HepG2 (cell line): ENCODE measurements around the gene PDE6C. TPM values are rescaled to one million over a fixed set of nuclear protein-coding genes. Genes with fewer than 3 reads are reported as not detected.

Experiments used
- CCDC6 ChIP-seq: sonication (generic); formaldehyde crosslinking; IDR thresholded peaks from 2 replicates; pipeline ENCODE4 v1.8.1; 2022; ENCODE audit warnings: mild to moderate bottlenecking, missing genetic modification reagents, moderate library complexity
- DMAP1 ChIP-seq: IDR thresholded peaks from 2 replicates; pipeline ENCODE4 v1.6.1; 2016
- FOXK1 ChIP-seq: sonication (generic); formaldehyde crosslinking; IDR thresholded peaks from 2 replicates; pipeline ENCODE4 v1.4.0; 2020; ENCODE audit warnings: low read depth, missing genetic modification reagents, borderline replicate concordance
- GFI1 ChIP-seq: sonication (generic); formaldehyde crosslinking; IDR thresholded peaks from 2 replicates; pipeline ENCODE4 v1.5.0; 2020; ENCODE audit warnings: missing genetic modification reagents, mild to moderate bottlenecking, borderline replicate concordance
- GTF2F1 ChIP-seq: fragments of 150-350 bp; IDR thresholded peaks from 2 replicates; pipeline ENCODE4 v1.6.1; 2014; ENCODE audit warnings: low read length
- NBN ChIP-seq: fragments of 450-650 bp; conservative IDR thresholded peaks from 2 replicates; pipeline ENCODE4 v1.6.1; 2017
- NCOR1 ChIP-seq: fragments of 200-600 bp; sonication (generic); IDR thresholded peaks from 2 replicates; pipeline ENCODE4 v1.7.0; 2017; ENCODE audit warnings: antibody characterized with exemption, low read length, borderline replicate concordance
- RFXAP ChIP-seq: sonication (generic); formaldehyde crosslinking; IDR thresholded peaks from 2 replicates; pipeline ENCODE4 v1.4.0; 2020; ENCODE audit warnings: missing genetic modification reagents, borderline replicate concordance
- RXRA ChIP-seq: sonication (generic); formaldehyde crosslinking; IDR thresholded peaks from 2 replicates; pipeline ENCODE4 v1.5.1; 2020; ENCODE audit warnings: missing genetic modification reagents
- TEAD2 ChIP-seq: sonication (generic); formaldehyde crosslinking; IDR thresholded peaks from 2 replicates; pipeline ENCODE4 v1.9.0; 2021; ENCODE audit warnings: missing genetic modification reagents
- THRA ChIP-seq: sonication (generic); formaldehyde crosslinking; IDR thresholded peaks from 2 replicates; pipeline ENCODE4 v1.4.0; 2020; ENCODE audit warnings: missing genetic modification reagents, borderline replicate concordance
- YY1 ChIP-seq: IDR thresholded peaks from 2 replicates; pipeline ENCODE4 v1.6.1; 2011; ENCODE audit warnings: low read length, low read depth, moderate library complexity, mild to moderate bottlenecking; ENCODE audit not compliant: insufficient read depth, insufficient replicate concordance
- ZNF20 ChIP-seq: sonication (generic); formaldehyde crosslinking; IDR thresholded peaks from 2 replicates; pipeline ENCODE4 v1.4.0; 2020; ENCODE audit warnings: mild to moderate bottlenecking, moderate library complexity, missing genetic modification reagents
- ZNF329 ChIP-seq: sonication (generic); formaldehyde crosslinking; IDR thresholded peaks from 2 replicates; pipeline ENCODE4 v1.9.0; 2021; ENCODE audit warnings: low read depth, mild to moderate bottlenecking, missing genetic modification reagents
- ZNF510 ChIP-seq: sonication (generic); formaldehyde crosslinking; IDR thresholded peaks from 2 replicates; pipeline ENCODE4 v1.4.0; 2020; ENCODE audit warnings: low read depth, mild to moderate bottlenecking, missing genetic modification reagents
- ZNF552 ChIP-seq: sonication (generic); formaldehyde crosslinking; IDR thresholded peaks from 2 replicates; pipeline ENCODE4 v1.9.0; 2022; ENCODE audit warnings: missing genetic modification reagents, mild to moderate bottlenecking, borderline replicate concordance
- ZNF556 ChIP-seq: sonication (generic); formaldehyde crosslinking; IDR thresholded peaks from 2 replicates; pipeline ENCODE4 v1.4.0; 2020; ENCODE audit warnings: mild to moderate bottlenecking, missing genetic modification reagents, borderline replicate concordance
- ZNF570 ChIP-seq: sonication (generic); formaldehyde crosslinking; IDR thresholded peaks from 2 replicates; pipeline ENCODE4 v1.4.0; 2020; ENCODE audit warnings: mild to moderate bottlenecking, missing genetic modification reagents, borderline replicate concordance
- ZNF800 ChIP-seq: sonication (generic); formaldehyde crosslinking; IDR thresholded peaks from 2 replicates; pipeline ENCODE4 v1.4.0; 2020; ENCODE audit warnings: missing genetic modification reagents
- ZSCAN31 ChIP-seq: sonication (generic); formaldehyde crosslinking; IDR thresholded peaks from 2 replicates; pipeline ENCODE4 v1.5.0; 2020; ENCODE audit warnings: low read depth, mild to moderate bottlenecking, missing genetic modification reagents
- polyA plus RNA-seq, 8 experiments: library from polyadenylated mRNA; depleted of rRNA in 3 of 8; stranded (reverse) in 7 of 8; unstranded in 1 of 8; fragments of >200 nt; fragmentation: Illumina TruSeq in 4 of 8; extraction: Trizol in 4 of 8; gene quantifications; 2 replicates each; pipeline versions ENCODE4 v1.2.1 to v1.2.3, GENCODE V29; 2011 to 2016; ENCODE audit warnings: low read depth in 4 of 8, missing spikeins in 1 of 8, mixed read lengths in 1 of 8; ENCODE audit not compliant: insufficient read depth in 1 of 8
- total RNA-seq, 5 experiments: library from RNA; depleted of rRNA; stranded (reverse); fragments of >200 nt; fragmentation: Illumina TruSeq; extraction: Trizol; gene quantifications; 2 replicates each; pipeline ENCODE4 v1.2.3, GENCODE V29; 2016; ENCODE audit warnings: low read depth in 1 of 5
- TF ChIP-seq, protein P1 (sequence below): sonication (generic); formaldehyde crosslinking; IDR thresholded peaks from 2 replicates; pipeline ENCODE4 v1.5.1; 2020; ENCODE audit warnings: missing genetic modification reagents, mild to moderate bottlenecking, borderline replicate concordance
- TF ChIP-seq, protein P2 (sequence below): sonication (generic); formaldehyde crosslinking; IDR thresholded peaks from 2 replicates; pipeline ENCODE4 v1.5.0; 2020; ENCODE audit warnings: mild to moderate bottlenecking, missing genetic modification reagents, borderline replicate concordance

Gene PDE6C
- total and polyA plus RNA-seq, 2 of the 13 experiments (the other 11 are each of a cell fraction or from before 2014, with no cell fraction given): 0.64 TPM; not detected in 1

GRCh38 chr10:93702210-93703001 is 90.1 kb downstream of the PDE6C start, which contains the start of gene FRA10AC1 (continued):
- TF ChIP-seq ZNF552 (CRISPR knock-in tag) (peak; percentile 74; the same call in 1 of the 2 replicates), RFXAP (CRISPR knock-in tag) (peak; percentile 73), NBN (no peak), GTF2F1 (no peak), ZNF20 (CRISPR knock-in tag) (no peak), DMAP1 (CRISPR knock-in tag) (peak; percentile 93), THRA (CRISPR knock-in tag) (0 out of 2 replicates have a peak, but pooled peaks have one; percentile 72), ZNF800 (CRISPR knock-in tag) (peak; percentile 72; the same call in 1 of the 2 replicates), TEAD2 (no peak), RXRA (peak; percentile 83), ZNF510 (CRISPR knock-in tag) (0 out of 2 replicates have a peak, but pooled peaks have one; percentile 38), NCOR1 (peak; percentile 67; the same call in 1 of the 2 replicates), YY1 (peak; percentile 85), ZNF556 (CRISPR knock-in tag) (peak; percentile 99), FOXK1 (CRISPR knock-in tag) (peak; percentile 89; the same call in 1 of the 2 replicates), ZNF570 (CRISPR knock-in tag) (no peak), GFI1 (peak; percentile 55; the same call in 1 of the 2 replicates), ZSCAN31 (CRISPR knock-in tag) (peak; percentile 84; the same call in 1 of the 2 replicates), ZNF329 (CRISPR knock-in tag) (peak; percentile 80; the same call in 1 of the 2 replicates), CCDC6 (CRISPR knock-in tag) (peak; percentile 68; the same call in 1 of the 2 replicates)
- TF ChIP-seq, protein P1, sequence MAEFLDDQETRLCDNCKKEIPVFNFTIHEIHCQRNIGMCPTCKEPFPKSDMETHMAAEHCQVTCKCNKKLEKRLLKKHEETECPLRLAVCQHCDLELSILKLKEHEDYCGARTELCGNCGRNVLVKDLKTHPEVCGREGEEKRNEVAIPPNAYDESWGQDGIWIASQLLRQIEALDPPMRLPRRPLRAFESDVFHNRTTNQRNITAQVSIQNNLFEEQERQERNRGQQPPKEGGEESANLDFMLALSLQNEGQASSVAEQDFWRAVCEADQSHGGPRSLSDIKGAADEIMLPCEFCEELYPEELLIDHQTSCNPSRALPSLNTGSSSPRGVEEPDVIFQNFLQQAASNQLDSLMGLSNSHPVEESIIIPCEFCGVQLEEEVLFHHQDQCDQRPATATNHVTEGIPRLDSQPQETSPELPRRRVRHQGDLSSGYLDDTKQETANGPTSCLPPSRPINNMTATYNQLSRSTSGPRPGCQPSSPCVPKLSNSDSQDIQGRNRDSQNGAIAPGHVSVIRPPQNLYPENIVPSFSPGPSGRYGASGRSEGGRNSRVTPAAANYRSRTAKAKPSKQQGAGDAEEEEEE (CRISPR knock-in tag): no peak
- TF ChIP-seq, protein P2, sequence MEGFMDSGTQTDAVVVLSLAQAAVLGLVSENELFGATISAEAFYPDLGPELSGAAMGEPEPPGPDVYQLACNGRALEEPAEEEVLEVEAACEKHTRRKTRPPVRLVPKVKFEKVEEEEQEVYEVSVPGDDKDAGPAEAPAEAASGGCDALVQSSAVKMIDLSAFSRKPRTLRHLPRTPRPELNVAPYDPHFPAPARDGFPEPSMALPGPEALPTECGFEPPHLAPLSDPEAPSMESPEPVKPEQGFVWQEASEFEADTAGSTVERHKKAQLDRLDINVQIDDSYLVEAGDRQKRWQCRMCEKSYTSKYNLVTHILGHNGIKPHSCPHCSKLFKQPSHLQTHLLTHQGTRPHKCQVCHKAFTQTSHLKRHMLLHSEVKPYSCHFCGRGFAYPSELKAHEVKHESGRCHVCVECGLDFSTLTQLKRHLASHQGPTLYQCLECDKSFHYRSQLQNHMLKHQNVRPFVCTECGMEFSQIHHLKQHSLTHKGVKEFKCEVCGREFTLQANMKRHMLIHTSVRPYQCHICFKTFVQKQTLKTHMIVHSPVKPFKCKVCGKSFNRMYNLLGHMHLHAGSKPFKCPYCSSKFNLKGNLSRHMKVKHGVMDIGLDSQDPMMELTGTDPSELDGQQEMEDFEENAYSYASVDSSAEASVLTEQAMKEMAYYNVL: peak; percentile 96
